ENCODE results near the gene ANXA7.

DNA sequence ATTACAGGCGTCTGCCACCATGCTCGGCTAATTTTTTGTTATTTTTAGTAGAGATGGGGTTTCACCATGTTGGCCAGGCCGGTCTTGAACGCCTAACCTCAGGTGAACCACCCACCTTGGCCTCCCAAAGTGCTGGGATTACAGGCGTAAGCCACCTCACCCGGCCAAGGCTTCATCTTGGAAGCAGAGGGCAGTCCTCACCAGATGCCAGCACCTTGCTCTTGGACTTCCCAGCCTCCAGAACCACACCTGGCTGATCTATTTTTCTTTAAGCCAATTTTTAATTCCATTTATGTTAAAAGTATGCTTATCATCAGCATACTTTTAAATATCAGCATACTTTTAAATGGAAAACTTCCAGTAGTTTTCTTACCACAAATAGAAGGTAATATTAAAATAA lies 12.2 kb downstream of the ANXA7 start:
- TF ChIP-seq, protein P1, sequence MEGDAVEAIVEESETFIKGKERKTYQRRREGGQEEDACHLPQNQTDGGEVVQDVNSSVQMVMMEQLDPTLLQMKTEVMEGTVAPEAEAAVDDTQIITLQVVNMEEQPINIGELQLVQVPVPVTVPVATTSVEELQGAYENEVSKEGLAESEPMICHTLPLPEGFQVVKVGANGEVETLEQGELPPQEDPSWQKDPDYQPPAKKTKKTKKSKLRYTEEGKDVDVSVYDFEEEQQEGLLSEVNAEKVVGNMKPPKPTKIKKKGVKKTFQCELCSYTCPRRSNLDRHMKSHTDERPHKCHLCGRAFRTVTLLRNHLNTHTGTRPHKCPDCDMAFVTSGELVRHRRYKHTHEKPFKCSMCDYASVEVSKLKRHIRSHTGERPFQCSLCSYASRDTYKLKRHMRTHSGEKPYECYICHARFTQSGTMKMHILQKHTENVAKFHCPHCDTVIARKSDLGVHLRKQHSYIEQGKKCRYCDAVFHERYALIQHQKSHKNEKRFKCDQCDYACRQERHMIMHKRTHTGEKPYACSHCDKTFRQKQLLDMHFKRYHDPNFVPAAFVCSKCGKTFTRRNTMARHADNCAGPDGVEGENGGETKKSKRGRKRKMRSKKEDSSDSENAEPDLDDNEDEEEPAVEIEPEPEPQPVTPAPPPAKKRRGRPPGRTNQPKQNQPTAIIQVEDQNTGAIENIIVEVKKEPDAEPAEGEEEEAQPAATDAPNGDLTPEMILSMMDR (IDR thresholded peaks at IDR 0.05): no peak
- TF ChIP-seq POLR2AphosphoS5 (IDR thresholded peaks at IDR 0.05) (no peak), POLR2A (IDR thresholded peaks at IDR 0.05) (no peak)
